T-cell (primary cell): Measurements from ENCODE around the gene HLA-C. TPM values are rescaled to one million over a fixed set of nuclear protein-coding genes. Genes with fewer than 3 reads are reported as not detected.

Source experiments
- ATAC-seq, 4 experiments: fragments of 200-7000 bp in 3 of 4; fragments of 150-1000 bp in 1 of 4; cut with Tn5 transposase; replicated peaks in 1 of 4; 1 replicate in 3 of 4; 2 replicates in 1 of 4; pipeline ENCODE4 v1.10.0; 2021; ENCODE audit warnings: moderate library complexity in 3 of 4, mild to moderate bottlenecking in 2 of 4, moderate number of reproducible peaks in 1 of 4
- CTCF ChIA-PET, 2 donors: fragments of 300-600 bp; sonication (Branson Sonifier 250); formaldehyde crosslinking; loops; one replicate each; lab custom pipeline; 2022; ENCODE audit warnings: antibody characterized with exemption in 2 of 2; lab: Charles Lee
- POLR2A ChIA-PET, 2 donors: fragments of 300-600 bp; sonication (Branson Sonifier 250); formaldehyde crosslinking; loops; one replicate each; lab custom pipeline; 2022; ENCODE audit warnings: antibody characterized with exemption in 2 of 2; lab: Charles Lee
- DNase-seq, 35 experiments: peaks; one replicate each; pipeline versions ENCODE4 v3.0.0 to v3.0.0-alpha.2; 2013 to 2023
- H3K27ac ChIP-seq: one replicate; pipeline ENCODE4 v1.5.1; 2013; ENCODE audit warnings: low read length
- H3K27me3 ChIP-seq, 2 experiments: replicated peaks in 1 of 2; 1 replicate in 1 of 2; 2 replicates in 1 of 2; pipeline versions ENCODE4 v1.6.1 to v1.7.0; 2013; ENCODE audit warnings: low read length in 1 of 2, mixed read lengths in 1 of 2; ENCODE audit not compliant: control insufficient read depth in 2 of 2, insufficient read depth in 2 of 2; ENCODE audit errors: extremely low read depth in 1 of 2
- H3K36me3 ChIP-seq, 2 donors: 1 replicate in 1 of 2; 2 replicates in 1 of 2; pipeline versions ENCODE4 v1.6.1 to v1.7.0; 2013; ENCODE audit warnings: low read length in 1 of 2; ENCODE audit not compliant: control insufficient read depth in 2 of 2, insufficient read depth in 1 of 2; ENCODE audit errors: extremely low read depth in 1 of 2
- H3K4me1 ChIP-seq, 2 experiments: 1 replicate in 1 of 2; 2 replicates in 1 of 2; pipeline versions ENCODE4 v1.6.1 to v1.7.0; 2013; ENCODE audit warnings: low read length in 2 of 2, mixed read lengths in 1 of 2; ENCODE audit not compliant: insufficient read depth in 2 of 2, control insufficient read depth in 1 of 2; ENCODE audit errors: extremely low read depth in 1 of 2
- H3K4me3 ChIP-seq, 2 donors: 1 replicate in 1 of 2; 2 replicates in 1 of 2; pipeline versions ENCODE4 v1.5.1 to v1.7.0; 2013; ENCODE audit warnings: mild to moderate bottlenecking in 2 of 2, low read length in 1 of 2, moderate library complexity in 1 of 2; ENCODE audit not compliant: control insufficient read depth in 1 of 2; ENCODE audit errors: extremely low read depth in 1 of 2
- H3K9me3 ChIP-seq: 2 replicates; pipeline ENCODE4 v1.7.0; 2013
- H3K27ac Mint-ChIP-seq, 2 donors: one replicate each; pipeline ENCODE4 v1.8.0; 2020 to 2021; ENCODE audit warnings: mild to moderate bottlenecking in 2 of 2, mixed read lengths in 2 of 2
- H3K27me3 Mint-ChIP-seq, 2 donors: one replicate each; pipeline ENCODE4 v1.8.0; 2021 to 2022; ENCODE audit warnings: mixed read lengths in 2 of 2
- H3K36me3 Mint-ChIP-seq: one replicate; pipeline ENCODE4 v1.8.0; 2021; ENCODE audit warnings: mixed read lengths
- H3K4me1 Mint-ChIP-seq, 3 donors: one replicate each; pipeline ENCODE4 v1.8.0; 2020 to 2022; ENCODE audit warnings: mixed read lengths in 3 of 3, mild to moderate bottlenecking in 1 of 3
- H3K4me3 Mint-ChIP-seq, 3 donors: one replicate each; pipeline ENCODE4 v1.8.0; 2020 to 2022; ENCODE audit warnings: mild to moderate bottlenecking in 3 of 3, mixed read lengths in 3 of 3, moderate library complexity in 3 of 3
- H3K9me3 Mint-ChIP-seq, 3 donors: one replicate each; pipeline ENCODE4 v1.8.0; 2020 to 2022; ENCODE audit warnings: mixed read lengths in 3 of 3
- WGBS: methylation state at CpG from one replicate; pipeline ENCODE4 v1.1.5; 2013; ENCODE audit warnings: missing lambda C conversion rate; ENCODE audit not compliant: insufficient coverage; 5-methylcytosine and 5-hydroxymethylcytosine counted together
- total RNA-seq, 35 experiments: library from RNA in 6 of 35; stranded (reverse) in 6 of 35; fragments of 120-200 nt in 1 of 35; gene quantifications; one replicate each; pipeline versions ENCODE4 v1.2.1 to v1.2.4 and lab custom pipeline; 2013 to 2026

The HLA-C gene
- total RNA-seq, 5 donors from 2014 or later (not counting 1 experiment from before 2014, with no cell fraction given) = 1,368 to 2,791 (median 2,039) TPM

DNA sequence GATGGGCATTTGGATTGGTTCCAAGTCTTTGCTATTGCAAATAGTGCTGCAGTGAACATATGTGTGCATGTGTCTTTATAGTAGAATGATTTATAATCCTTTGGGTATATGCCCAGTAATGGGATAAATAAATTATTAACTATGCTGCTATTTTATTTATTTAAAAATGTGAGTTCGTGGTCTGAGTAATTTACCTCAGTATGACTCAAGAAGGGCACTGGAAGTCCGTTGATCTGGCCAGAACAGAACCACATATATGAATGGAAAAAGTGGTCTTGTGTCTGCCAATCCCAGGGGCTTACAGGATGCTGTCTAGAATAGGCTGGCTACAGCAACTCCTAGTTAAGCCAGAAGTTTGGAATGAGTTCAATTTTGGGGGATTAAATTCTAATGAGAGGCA lies 27.6 kb upstream of the HLA-C start:
- no peaks in the 10 kb centered on the region for H3K27me3 ChIP-seq
- Mint-ChIP-seq H3K4me1 (no peaks in the 10 kb centered on the region), H3K9me3 (peaks cover 0 to 5% (median 0%) of the 10 kb centered on the region in 3 donors), H3K36me3 (no peaks in the 10 kb centered on the region), H3K27me3 (peaks cover 7 to 26% of the 10 kb centered on the region in 2 donors), H3K4me3 (no peak overlapping the region), H3K27ac (no peak overlapping the region)
- DNase-seq = no peak
- CTCF ChIA-PET = no interaction called here
- no peaks in the 10 kb centered on the region for H3K9me3 ChIP-seq
- H3K36me3 ChIP-seq = no peaks in the 10 kb centered on the region
- ATAC-seq = no peak
- H3K27ac ChIP-seq = no peak overlapping the region
- H3K4me1 ChIP-seq = no peaks in the 10 kb centered on the region
- WGBS = no CpG with 5 or more reads among the region's 2 CpGs
- H3K4me3 ChIP-seq = no peak overlapping the region
- POLR2A ChIA-PET = no interaction called here

GRCh38 chr6:31294056-31294455 lies 22.2 kb upstream of the HLA-C start:
- no peaks in the 10 kb centered on the region for H3K4me1 ChIP-seq
- H3K36me3 Mint-ChIP-seq = no peaks in the 10 kb centered on the region
- ATAC-seq (no peak), DNase-seq (no peak)
- H3K4me3 ChIP-seq = no peak overlapping the region
- no peak overlapping the region for H3K27ac ChIP-seq
- CTCF ChIA-PET = no interaction called here
- peaks cover 0 to 11% (median 3%) of the 10 kb centered on the region in 3 donors for H3K4me1 Mint-ChIP-seq
- POLR2A ChIA-PET = no interaction called here
- WGBS = 100% methylated on average over 1 of the region's 3 CpGs
- H3K27me3 ChIP-seq = peaks cover 0 to 3% of the 10 kb centered on the region in 2 experiments
- H3K9me3 ChIP-seq = no peaks in the 10 kb centered on the region
- no peak overlapping the region for H3K4me3 Mint-ChIP-seq
- no peak overlapping the region for H3K27ac Mint-ChIP-seq
- H3K9me3 Mint-ChIP-seq = peaks cover 0 to 5% (median 0%) of the 10 kb centered on the region in 3 donors
- peaks cover 11 to 28% of the 10 kb centered on the region in 2 donors for H3K27me3 Mint-ChIP-seq
- H3K36me3 ChIP-seq = no peaks in the 10 kb centered on the region

GRCh38 chr6:31293343-31293742 lies 21.5 kb upstream of the HLA-C start:
- peaks cover 0 to 14% (median 6%) of the 10 kb centered on the region in 3 donors for H3K4me1 Mint-ChIP-seq
- POLR2A ChIA-PET = no interaction called here
- peaks cover 0 to 5% (median 0%) of the 10 kb centered on the region in 3 donors for H3K9me3 Mint-ChIP-seq
- no peak for DNase-seq
- no peak overlapping the region for H3K27ac ChIP-seq
- peaks cover 0 to 3% of the 10 kb centered on the region in 2 experiments for H3K27me3 ChIP-seq
- no peak for ATAC-seq
- no peak overlapping the region for H3K4me3 ChIP-seq
- no peaks in the 10 kb centered on the region for H3K36me3 Mint-ChIP-seq
- WGBS = 67% methylated on average over 2 of the region's 5 CpGs
- CTCF ChIA-PET = no interaction called here
- no peaks in the 10 kb centered on the region for H3K4me1 ChIP-seq
- H3K9me3 ChIP-seq = no peaks in the 10 kb centered on the region
- H3K36me3 ChIP-seq = no peaks in the 10 kb centered on the region
- H3K27ac Mint-ChIP-seq = no peak overlapping the region
- H3K4me3 Mint-ChIP-seq = no peak overlapping the region
- H3K27me3 Mint-ChIP-seq = peaks cover 11 to 28% of the 10 kb centered on the region in 2 donors

DNA sequence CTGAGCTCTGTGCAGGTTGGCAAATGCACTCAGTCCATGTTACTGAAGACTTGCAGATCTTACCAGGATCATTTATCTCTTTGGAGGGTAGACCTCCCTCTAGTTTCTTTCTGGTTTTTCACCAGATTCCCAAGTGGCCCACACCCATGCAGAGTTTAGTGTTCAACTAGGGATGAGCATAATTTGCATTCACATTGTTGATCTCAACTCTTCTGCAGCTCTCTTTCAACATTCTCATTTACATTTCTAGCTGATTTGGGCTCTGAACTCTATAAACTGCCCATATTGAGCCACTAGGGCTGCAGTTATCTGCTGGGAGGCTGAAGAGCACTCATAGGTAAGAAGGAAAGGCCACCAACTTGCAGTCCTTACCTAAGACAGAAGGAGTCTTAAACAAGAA lies 17.9 kb upstream of the HLA-C start:
- Histone ChIP-seq H3K27ac (no peak overlapping the region), H3K4me3 (no peak overlapping the region), H3K4me1 (no peaks in the 10 kb centered on the region), H3K27me3 (peaks cover 0 to 3% of the 10 kb centered on the region in 2 experiments), H3K9me3 (no peaks in the 10 kb centered on the region), H3K36me3 (no peaks in the 10 kb centered on the region)
- H3K4me3 Mint-ChIP-seq = no peak overlapping the region
- H3K9me3 Mint-ChIP-seq = no peaks in the 10 kb centered on the region
- peaks cover 0 to 14% (median 8%) of the 10 kb centered on the region in 3 donors for H3K4me1 Mint-ChIP-seq
- H3K27ac Mint-ChIP-seq = no peak overlapping the region
- ATAC-seq (no peak), DNase-seq (no peak)
- CTCF ChIA-PET = no interaction called here
- peaks cover 10 to 23% of the 10 kb centered on the region in 2 donors for H3K27me3 Mint-ChIP-seq
- H3K36me3 Mint-ChIP-seq = no peaks in the 10 kb centered on the region
- POLR2A ChIA-PET = no interaction called here

DNA sequence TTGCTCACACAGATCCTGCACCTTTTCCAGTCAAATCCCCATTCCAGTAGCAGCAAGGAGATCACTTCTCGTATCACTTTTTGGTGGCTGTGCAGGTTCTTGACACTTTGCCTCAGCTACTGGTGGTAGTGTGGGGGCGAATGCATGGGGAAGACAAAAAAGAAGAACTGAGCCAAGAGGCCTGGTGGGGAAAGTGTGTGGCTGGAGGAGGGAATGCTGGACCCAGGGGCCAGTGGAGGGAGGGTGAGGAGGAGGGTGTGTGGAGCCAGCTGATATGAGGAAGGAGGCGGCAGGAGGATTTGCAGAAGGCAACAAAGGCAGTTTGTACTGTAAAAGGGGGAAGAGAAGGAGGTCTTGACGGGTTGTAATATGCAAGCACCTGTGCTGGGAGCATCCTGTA lies 15.7 kb upstream of the HLA-C start:
- ATAC-seq = no peak

DNA sequence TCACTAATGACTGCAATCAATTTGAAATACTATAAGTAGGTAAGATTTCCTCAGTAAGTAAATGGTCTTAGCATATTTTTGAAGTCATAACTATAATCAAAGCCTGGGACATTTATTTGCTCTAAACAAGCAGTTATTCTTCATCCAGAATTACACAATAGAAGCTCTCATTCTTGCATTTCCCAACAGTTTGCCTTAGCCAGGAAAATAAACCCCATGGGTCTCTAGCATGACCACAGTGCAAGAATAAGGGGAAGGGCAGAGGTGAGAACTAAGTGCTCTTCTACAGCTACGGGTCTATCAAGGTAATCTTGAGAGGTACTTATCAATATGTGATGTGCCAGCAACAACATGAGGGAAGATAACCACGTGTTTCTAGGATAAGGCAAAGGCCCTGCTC lies 14.1 kb upstream of the HLA-C start:
- H3K27ac ChIP-seq = no peak overlapping the region
- H3K36me3 Mint-ChIP-seq = no peaks in the 10 kb centered on the region
- no peaks in the 10 kb centered on the region for H3K36me3 ChIP-seq
- DNase-seq (no peak), ATAC-seq (no peak)
- H3K4me3 Mint-ChIP-seq = no peak overlapping the region
- H3K27me3 Mint-ChIP-seq = peaks cover 8 to 11% of the 10 kb centered on the region in 2 donors
- no peak overlapping the region for H3K27ac Mint-ChIP-seq
- no peaks in the 10 kb centered on the region for H3K9me3 ChIP-seq
- POLR2A ChIA-PET = no interaction called here
- no peaks in the 10 kb centered on the region for H3K4me1 ChIP-seq
- CTCF ChIA-PET = no interaction called here
- H3K9me3 Mint-ChIP-seq = no peaks in the 10 kb centered on the region
- peaks cover 0 to 3% of the 10 kb centered on the region in 2 experiments for H3K27me3 ChIP-seq
- no peak overlapping the region for H3K4me3 ChIP-seq
- H3K4me1 Mint-ChIP-seq = peaks cover 0 to 14% (median 8%) of the 10 kb centered on the region in 3 donors
- 60% methylated on average over 1 of the region's 2 CpGs for WGBS

More for the DNA sequence above, 15.7 kb upstream of the HLA-C start:
- Mint-ChIP-seq H3K27me3 (peaks cover 7 to 20% of the 10 kb centered on the region in 2 donors), H3K27ac (no peak overlapping the region), H3K4me3 (no peak overlapping the region), H3K36me3 (no peaks in the 10 kb centered on the region), H3K4me1 (peaks cover 0 to 14% (median 8%) of the 10 kb centered on the region in 3 donors), H3K9me3 (no peaks in the 10 kb centered on the region)
- DNase-seq = no peak
- Histone ChIP-seq H3K4me3 (no peak overlapping the region), H3K9me3 (no peaks in the 10 kb centered on the region), H3K36me3 (no peaks in the 10 kb centered on the region), H3K27ac (no peak overlapping the region), H3K27me3 (peaks cover 0 to 3% of the 10 kb centered on the region in 2 experiments), H3K4me1 (no peaks in the 10 kb centered on the region)
- POLR2A ChIA-PET = no interaction called here
- CTCF ChIA-PET = no interaction called here
- WGBS = 93% methylated on average over 3 of the region's 4 CpGs

- H3K4me1 ChIP-seq = no peaks in the 10 kb centered on the region
- H3K9me3 ChIP-seq = no peaks in the 10 kb centered on the region
- H3K27me3 Mint-ChIP-seq = peaks cover 5 to 8% of the 10 kb centered on the region in 2 donors
- DNase-seq = no peak
- H3K36me3 Mint-ChIP-seq = no peaks in the 10 kb centered on the region
- H3K9me3 Mint-ChIP-seq = no peaks in the 10 kb centered on the region
- ATAC-seq = no peak
- peaks cover 0 to 14% (median 8%) of the 10 kb centered on the region in 3 donors for H3K4me1 Mint-ChIP-seq
- H3K27ac Mint-ChIP-seq = no peak overlapping the region
- CTCF ChIA-PET = no interaction called here
- H3K4me3 ChIP-seq = no peak overlapping the region
- WGBS = 50% methylated on average over 2 of the region's 3 CpGs
- no peak overlapping the region for H3K27ac ChIP-seq
- POLR2A ChIA-PET = no interaction called here
- H3K27me3 ChIP-seq = peaks cover 0 to 6% of the 10 kb centered on the region in 2 experiments
- H3K36me3 ChIP-seq = no peaks in the 10 kb centered on the region
- no peak overlapping the region for H3K4me3 Mint-ChIP-seq
Measured at GRCh38 chr6:31285486-31285885, 13.6 kb upstream of the HLA-C start.
